GM10266 (cell line): ENCODE results near the gene NFATC2.

Experiments
- DNase-seq: peaks from one replicate; pipeline ENCODE4 v3.0.0; 2012; ENCODE audit errors: extremely low spot score
- TF ChIP-seq, protein P1 (sequence below): IDR thresholded peaks from 2 replicates; pipeline ENCODE4 v1.5.1; 2012; ENCODE audit warnings: mild to moderate bottlenecking, low read depth; ENCODE audit not compliant: control insufficient read depth, insufficient read depth; ENCODE audit errors: missing control alignments

NFATC2 gene

DNA sequence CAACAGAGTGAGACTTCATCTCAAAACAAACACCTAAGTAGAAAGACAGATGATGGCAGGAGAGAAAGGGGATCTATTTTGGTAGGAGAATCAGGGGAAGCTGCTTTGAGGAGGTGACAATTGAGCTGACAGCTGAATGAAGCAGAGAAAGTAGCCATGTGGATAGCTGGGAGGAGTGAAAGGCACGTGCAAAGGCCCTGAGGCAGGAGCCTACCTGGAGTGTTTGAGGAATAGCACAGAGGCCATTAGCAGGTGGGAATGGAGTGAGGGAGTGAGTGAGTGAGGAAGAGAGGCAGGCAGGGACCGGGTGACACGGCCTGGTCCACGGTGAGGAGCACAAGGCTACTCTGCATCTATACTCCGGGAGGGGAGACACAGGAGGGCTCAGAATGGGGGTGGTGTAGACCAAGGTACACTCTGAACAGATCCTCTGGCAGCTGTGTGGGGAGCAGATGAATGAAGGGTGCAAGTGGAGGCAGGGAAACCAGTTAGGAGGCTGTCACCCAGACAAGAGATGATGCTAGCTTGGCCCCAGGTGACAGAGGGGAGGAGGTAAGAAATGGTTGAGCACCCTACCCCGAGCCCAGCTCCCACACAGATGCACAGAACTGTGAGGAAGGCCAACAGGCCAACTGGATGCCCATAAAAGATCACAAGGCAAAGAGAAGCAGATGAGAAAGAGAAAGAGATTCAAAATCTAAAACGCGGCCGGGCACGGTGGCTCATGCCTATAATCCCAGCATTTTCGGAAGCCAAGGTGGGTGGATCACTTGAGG is 43.6 kb downstream of the NFATC2 start:
- TF ChIP-seq, protein P1, sequence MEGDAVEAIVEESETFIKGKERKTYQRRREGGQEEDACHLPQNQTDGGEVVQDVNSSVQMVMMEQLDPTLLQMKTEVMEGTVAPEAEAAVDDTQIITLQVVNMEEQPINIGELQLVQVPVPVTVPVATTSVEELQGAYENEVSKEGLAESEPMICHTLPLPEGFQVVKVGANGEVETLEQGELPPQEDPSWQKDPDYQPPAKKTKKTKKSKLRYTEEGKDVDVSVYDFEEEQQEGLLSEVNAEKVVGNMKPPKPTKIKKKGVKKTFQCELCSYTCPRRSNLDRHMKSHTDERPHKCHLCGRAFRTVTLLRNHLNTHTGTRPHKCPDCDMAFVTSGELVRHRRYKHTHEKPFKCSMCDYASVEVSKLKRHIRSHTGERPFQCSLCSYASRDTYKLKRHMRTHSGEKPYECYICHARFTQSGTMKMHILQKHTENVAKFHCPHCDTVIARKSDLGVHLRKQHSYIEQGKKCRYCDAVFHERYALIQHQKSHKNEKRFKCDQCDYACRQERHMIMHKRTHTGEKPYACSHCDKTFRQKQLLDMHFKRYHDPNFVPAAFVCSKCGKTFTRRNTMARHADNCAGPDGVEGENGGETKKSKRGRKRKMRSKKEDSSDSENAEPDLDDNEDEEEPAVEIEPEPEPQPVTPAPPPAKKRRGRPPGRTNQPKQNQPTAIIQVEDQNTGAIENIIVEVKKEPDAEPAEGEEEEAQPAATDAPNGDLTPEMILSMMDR: no peak
- no peak for DNase-seq

- TF ChIP-seq, protein P1: no peak
- peak; percentile 80 for DNase-seq
Observed at GRCh38 chr20:51497542-51498467, 44.7 kb downstream of the NFATC2 start.

- DNase-seq: no peak
- TF ChIP-seq, protein P1: no peak
Observed at GRCh38 chr20:51496964-51497363, 45.6 kb downstream of the NFATC2 start.

DNA sequence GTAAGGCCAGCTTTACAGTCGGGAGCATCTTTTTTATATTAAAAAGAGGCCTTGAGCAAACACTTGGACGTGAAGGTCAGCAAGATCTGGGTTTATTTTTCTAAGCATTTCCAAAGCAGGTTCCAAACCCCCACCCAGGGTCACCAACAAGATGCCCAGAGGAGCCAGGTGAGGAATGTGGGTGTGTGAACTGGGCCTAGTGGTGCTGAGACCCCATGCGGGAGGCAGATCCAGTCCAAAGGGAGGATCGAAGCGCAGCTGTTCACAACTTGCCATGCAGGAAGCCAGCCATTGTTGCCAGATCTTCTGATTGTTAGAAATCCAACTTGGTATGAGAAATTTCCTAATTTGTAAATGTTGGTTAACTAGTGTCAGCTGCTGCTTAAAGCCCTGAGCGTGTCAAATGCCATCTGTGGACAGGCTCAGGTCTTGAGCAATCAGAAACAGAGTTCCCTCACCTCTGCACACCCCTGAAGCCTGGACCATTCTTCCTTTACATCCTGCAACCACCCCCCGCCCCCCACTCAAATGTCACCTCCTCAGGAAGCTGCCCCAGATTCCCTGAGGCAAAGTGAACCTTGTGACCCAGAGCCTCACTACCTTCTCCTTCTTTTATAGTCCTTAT is 46.5 kb downstream of the NFATC2 start:
- no peak for DNase-seq
- TF ChIP-seq, protein P1: no peak

DNA sequence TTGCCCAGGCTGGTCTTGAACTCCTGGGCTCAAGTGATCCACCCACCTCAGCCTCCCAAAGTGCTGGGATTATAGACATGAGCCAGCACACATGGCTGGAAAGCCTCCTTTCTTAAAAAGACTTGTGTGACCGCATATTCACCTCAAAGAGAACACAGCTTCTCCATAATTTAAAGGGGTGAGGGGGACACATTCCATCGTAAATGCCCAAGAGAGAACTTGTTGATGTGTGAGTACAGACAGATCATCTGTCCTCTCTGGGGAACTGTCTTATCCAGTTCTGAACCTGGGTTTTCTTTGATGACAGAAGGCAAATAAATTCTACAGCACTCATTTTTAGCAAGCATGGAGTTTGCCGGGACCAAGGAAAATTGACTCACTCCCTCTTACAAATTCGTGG is 47.2 kb downstream of the NFATC2 start:
- TF ChIP-seq, protein P1: no peak
- no peak for DNase-seq

- TF ChIP-seq, protein P1: no peak
- no peak for DNase-seq
Observed at GRCh38 chr20:51494241-51495110, 48.0 kb downstream of the NFATC2 start.
